ENCODE measurements around the gene CMTM3.
"Not testable (repeated sequence)": the region's sequence is repeated elsewhere in the genome, so short reads cannot be mapped to it uniquely, and the experiment has no call there.

Gene CMTM3

GRCh38 chr16:66608241-66609138 lies 4.0 kb downstream of the CMTM3 start:
- peak in 49 of 56 donors; percentile 13 to 88 (median 58) for DNase-seq

GRCh38 chr16:66609139-66609510 lies 4.6 kb downstream of the CMTM3 start:
- DNase-seq, result no peak

GRCh38 chr16:66610111-66610820 lies 5.8 kb downstream of the CMTM3 start:
- no peak for DNase-seq

GRCh38 chr16:66611911-66612310 lies 7.4 kb downstream of the CMTM3 start:
- not testable (repeated sequence) for DNase-seq

- peak in 36 of 56 donors; percentile 3 to 68 (median 30) for DNase-seq
Observed at GRCh38 chr16:66612422-66612821, 7.9 kb downstream of the CMTM3 start.

GRCh38 chr16:66614161-66614802 lies 9.8 kb downstream of the CMTM3 start:
- no peak for DNase-seq

DNA sequence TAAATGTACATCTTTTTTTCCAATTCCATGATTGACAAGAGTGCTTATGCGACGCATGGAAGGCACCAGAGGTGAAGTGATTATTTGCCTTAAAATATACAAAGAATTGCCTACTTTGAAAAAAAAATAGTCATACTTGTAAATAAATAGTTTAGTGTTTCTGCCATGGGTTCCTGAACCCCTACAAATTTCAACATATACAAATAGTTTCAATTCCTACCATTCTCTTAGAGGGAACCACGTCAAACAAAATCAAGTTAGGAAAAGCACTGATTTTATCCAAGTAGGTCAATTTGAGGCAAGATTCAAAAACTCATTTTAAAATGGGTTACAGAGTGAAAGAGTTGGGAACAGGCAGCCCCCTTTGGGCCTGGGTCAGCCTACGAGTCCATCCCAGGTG lies 11.7 kb downstream of the CMTM3 start:
- DNase-seq, result no peak

- DNase-seq, result no peak
Observed at GRCh38 chr16:66616592-66616991, 12.1 kb downstream of the CMTM3 start.

DNA sequence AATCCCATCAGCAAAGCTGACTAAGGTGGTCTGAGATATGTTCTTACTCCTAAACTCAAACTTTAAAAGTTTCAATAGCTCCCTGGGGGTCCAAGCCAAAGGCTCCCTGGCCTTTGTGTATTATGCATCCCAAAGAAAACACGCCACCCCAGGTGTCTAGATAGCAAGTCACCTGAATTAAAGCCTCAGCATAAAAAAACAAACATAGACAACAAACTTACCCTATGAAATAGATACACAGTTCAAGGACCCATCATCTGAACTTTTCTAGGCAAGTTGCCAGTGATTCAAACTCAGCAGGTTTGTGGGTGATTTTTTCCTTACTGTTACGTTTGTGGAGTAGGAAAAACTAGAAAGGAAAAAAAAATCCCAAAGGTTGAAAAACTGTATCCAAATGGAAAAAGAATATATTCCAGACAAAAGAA lies 12.5 kb downstream of the CMTM3 start:
- no peak for DNase-seq

GRCh38 chr16:66617728-66618127 lies 13.2 kb downstream of the CMTM3 start:
- no peak for DNase-seq

DNA sequence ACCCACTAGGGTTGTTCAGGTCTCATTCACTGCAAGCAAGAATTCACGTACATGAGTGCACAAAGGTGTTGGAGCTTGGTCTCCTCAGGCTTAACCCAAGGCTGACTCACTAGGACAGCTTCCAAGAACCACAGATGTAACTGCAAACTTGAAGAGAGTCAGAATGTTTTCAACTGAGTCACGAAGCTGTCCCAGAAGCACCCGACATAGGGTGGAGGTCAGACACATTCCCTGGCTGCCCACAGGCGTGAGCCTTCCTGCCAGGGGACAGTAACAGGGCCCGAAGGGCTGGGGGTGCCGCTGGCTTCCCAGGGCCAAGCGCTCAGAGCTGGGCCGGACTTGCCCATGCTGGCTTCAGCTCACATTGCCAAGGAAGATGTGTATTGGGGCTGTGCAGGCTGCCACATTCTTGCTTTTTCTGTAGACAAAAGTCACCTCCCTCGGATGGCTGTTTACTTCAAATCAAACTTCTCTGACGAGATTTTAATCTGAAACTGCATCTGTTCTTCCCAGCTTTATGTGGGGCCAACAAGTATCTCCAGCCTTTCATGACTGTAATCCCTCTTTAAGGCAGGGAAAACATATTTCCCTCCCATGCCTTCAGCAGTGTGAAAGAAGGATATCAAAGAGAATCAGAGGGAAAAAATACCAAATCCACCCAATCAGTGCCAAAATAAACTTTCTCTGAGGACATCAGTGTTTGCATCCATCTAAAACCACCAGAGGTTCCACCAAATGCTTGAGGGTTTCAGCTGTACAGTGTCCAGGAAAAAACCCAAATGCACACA lies 14.3 kb downstream of the CMTM3 start:
- DNase-seq, result no peak

DNA sequence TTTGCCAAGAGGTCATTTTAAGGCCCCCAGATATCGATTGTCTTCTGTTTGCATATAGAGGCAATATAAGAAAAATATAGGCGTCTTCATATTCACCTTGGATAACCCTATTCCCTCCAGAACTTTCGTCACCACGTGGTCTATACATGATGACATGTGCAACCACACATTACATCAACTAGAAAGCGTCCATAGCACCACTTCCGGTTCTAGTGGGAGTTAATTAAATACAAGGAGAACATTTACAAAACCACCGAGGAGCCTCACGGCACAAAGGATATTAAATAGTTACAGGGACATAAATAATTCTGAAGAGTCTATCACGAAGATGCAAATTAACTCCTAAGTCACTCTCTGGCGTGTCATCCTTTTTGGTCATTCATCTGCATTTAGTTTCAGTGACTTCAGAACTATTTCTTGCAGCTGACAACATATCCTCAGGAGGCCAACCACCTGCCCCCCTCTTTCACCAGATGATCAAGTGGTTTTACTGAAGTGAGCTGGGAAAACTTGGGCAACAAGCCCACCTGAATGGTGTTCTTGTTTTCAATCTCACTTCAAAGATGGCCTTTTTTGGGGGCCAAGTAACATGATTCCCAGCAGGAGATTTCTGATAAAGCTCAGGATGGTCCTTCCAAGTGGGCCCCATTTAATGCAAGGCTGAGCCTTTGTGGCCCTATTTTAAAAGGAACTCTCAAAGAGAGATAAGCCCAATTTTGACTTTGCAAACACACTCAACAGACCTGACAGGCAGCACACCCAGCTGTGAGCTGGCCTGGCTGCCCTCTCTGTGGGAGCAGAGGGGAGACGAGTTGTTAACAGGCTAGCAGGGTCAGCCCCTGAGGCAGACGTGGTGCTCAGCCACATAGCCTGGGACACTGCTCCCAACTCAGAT lies 15.3 kb downstream of the CMTM3 start:
- no peak for DNase-seq

- no peak for DNase-seq
Observed at GRCh38 chr16:66620429-66620795, 15.9 kb downstream of the CMTM3 start.

DNA sequence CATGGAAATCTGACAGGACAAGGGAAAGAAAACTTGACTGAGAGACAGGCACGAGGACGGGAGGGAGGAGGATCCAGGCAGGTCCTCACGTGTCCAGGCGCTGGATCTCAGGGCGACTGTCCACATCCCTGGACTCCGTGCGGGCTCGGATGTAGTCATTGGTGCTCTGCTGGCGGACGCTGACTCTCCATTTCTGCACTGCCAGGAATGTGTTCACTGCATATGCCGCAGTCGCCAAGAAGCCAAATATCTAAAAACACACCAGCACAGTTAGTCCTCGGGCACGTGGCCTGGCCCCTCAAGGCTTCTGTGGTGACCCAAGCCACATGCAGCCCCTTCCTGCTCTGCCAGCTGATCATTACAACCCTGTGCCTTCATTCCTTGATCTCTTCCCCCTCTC lies 17.5 kb downstream of the CMTM3 start:
- DNase-seq, result no peak

DNA sequence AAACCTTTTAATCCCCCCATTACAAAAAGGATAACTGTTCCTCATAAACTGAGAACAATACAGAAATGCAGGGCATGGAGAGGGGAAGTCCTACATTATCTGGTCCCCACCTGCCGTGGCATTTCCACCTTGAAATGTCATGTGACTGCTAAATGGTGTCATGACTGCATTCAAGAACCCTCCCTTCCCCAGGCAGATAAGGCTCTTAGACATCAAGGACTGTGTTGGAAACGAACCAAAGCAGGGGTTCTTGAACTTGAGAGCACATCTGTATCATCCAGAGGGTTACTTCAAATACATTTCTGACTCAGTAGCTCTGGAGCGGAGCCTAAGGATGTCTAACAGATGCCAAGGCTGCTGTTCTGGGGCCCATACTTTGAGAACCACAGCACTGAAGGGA lies 18.4 kb downstream of the CMTM3 start:
- no peak for DNase-seq

DNA sequence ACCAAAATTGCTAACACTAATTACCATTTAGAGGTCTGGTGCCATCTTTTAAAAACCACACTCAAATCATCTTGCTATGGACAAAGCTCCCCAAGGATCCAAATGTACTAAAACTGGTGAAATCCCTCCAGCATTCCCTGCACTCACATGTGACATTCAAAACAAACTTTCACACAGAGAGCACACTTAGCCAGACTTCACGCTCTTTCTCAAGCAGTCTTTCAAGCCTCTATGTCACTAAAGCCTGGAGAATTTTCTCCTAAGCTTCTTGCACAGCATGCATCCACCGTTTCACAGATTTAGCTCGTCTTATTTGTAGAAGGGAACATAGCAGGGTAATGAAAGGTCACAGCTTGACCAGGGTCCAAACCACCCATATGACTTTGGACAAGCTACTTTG lies 19.3 kb downstream of the CMTM3 start:
- no peak for DNase-seq

DNA sequence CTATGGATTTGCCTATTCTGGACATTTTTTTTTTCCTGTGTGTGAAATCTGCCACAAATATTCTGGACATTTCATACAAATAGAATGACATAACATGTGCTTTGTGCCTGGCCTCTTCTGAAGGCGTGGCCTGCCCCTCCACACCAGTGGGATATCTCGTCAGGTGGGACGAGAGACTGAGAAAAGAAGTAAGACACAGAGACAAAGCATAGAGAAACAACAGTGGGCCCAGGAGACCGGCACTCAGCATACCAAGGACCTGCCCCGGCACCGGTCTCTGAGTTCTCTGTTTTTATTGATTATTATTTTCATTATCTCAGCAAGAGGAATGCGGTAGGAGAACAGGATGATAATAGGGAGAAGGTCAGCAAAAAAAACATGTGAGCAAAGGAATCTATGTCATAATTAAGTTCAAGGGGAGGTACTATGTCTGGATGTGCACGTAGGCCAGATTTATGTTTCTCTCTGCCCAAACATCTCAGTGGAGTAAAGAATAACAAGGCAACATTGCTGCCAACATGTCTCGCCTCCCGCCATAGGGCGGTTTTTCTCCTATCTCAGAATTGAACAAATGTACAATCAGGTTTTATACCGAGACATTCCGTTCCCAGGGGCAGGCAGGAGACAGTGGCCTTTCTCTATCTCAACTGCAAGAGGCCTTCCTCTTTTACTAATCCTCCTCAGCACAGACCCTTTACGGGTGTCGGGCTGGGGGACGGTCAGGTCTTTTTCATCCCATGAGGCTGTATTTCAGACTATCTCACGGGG lies 23.3 kb downstream of the CMTM3 start:
- DNase-seq, result not testable (repeated sequence)

- no peak for DNase-seq
Observed at GRCh38 chr16:66629856-66630255, 25.4 kb downstream of the CMTM3 start.

- not testable (repeated sequence) for DNase-seq
Observed at GRCh38 chr16:66630561-66631260, 26.2 kb downstream of the CMTM3 start.
